ENCODE measurements around the gene PLEKHG4.
A peak's percentile ranks its signal among the peaks of the same experiment; 100 is the strongest.

The PLEKHG4 gene, protein sequence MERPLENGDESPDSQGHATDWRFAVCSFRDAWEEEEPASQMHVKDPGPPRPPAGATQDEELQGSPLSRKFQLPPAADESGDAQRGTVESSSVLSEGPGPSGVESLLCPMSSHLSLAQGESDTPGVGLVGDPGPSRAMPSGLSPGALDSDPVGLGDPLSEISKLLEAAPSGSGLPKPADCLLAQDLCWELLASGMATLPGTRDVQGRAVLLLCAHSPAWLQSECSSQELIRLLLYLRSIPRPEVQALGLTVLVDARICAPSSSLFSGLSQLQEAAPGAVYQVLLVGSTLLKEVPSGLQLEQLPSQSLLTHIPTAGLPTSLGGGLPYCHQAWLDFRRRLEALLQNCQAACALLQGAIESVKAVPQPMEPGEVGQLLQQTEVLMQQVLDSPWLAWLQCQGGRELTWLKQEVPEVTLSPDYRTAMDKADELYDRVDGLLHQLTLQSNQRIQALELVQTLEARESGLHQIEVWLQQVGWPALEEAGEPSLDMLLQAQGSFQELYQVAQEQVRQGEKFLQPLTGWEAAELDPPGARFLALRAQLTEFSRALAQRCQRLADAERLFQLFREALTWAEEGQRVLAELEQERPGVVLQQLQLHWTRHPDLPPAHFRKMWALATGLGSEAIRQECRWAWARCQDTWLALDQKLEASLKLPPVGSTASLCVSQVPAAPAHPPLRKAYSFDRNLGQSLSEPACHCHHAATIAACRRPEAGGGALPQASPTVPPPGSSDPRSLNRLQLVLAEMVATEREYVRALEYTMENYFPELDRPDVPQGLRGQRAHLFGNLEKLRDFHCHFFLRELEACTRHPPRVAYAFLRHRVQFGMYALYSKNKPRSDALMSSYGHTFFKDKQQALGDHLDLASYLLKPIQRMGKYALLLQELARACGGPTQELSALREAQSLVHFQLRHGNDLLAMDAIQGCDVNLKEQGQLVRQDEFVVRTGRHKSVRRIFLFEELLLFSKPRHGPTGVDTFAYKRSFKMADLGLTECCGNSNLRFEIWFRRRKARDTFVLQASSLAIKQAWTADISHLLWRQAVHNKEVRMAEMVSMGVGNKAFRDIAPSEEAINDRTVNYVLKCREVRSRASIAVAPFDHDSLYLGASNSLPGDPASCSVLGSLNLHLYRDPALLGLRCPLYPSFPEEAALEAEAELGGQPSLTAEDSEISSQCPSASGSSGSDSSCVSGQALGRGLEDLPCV

DNA sequence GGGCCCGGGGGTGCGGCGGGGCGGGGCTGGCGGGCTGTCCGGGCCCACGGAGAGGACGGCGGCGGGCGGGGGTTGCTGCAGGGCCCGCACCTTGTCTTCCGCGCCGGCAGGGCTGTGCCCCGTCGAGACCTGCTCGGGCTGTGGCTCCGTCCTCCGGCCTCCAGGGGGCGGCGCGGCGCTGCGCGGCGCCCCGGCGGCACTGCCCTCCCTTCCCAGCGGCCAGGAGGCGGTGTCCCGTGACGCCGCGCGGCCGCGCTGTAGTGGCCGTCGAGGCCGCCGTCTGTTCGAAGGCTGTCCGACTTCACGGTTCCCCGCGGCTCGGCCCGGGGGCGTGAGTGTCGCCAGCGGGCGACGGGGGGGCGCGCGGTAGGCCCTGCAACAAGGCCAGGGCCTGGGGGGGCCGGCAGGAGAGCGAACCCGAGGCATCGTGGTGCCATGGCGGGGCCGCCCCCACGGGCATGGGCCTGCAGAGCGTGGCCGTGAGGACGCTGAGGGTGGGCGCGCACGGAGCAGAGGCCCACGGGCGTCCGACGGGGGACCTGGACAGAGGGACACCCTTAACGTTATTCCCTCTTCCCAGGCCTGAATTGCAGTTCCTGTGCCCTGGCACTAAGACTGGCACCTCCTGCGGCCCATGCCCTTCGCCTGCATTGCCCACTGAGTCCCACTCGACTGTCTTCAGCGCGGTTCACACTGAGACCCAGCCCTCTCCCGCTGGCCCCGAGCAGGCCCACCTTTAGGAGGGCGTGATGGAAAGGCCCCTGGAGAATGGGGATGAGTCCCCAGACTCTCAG, at the start of gene PLEKHG4:
TSS of gene PLEKHG4 (plus strand) at position 237 of the 794 bp plus-strand sequence. CDS start at position 750, 513 bp downstream.
- Mint-ChIP-seq H3K27ac (peak within 1 kb of the TSS; percentile 78 to 91), H3K27me3 (no peaks in the 10 kb centered on the region), H3K9me3 (no peaks in the 10 kb centered on the region), H3K4me3 (peak within 1 kb of the TSS; percentile 82 to 93), H3K4me1 (peaks cover 46% of the 10 kb centered on the region)
- peak; percentile 86 to 88 for DNase-seq
- peak; percentile 94 for ATAC-seq

DNA sequence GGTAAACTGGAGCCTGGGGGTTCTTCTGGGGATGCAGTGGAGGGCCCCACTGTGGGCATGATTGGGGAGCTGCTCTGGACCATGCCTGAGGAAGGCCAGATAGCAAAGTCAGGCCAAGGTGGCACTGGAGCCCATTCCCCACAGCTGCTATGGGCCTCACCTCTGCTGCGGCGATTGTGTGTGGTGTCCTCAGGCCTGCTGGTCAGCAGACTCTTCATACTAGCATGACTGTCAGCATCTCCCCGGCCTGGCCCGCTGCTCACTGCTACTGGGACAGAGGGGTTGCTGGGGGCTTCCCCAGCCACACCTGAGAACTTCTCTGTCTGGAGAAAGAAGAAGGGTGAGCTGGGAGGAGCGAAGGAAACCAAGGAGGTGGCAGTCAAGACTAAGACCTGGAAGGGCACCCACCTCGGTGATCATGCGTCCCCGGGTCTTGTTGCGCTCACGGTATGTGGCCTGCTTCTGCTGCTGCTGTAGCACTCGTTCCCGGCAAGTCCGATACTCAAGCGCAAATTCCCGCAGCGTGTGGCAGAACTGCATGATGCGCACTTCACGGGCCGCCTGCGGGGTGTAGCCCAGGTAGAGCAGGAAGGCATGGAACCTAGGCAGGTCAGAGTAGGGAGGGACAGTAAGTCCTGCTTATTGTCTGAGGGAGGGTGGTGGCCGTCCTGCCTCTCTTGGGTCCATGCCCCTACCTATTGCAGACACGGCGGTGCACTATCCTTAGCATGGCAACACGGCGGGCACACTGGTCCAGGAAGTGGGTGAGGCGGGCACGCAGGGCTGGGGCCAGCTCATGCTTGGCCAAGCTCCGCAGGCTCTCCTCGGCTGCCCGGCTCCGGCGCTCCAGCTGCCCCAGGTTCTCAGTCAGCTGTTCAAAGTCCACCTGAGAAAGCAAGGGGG, 49.2 kb upstream of the PLEKHG4 start:
- no peaks in the 10 kb centered on the region for H3K9me3 Mint-ChIP-seq
- peaks cover 45% of the 10 kb centered on the region for H3K4me1 Mint-ChIP-seq
- H3K4me3 Mint-ChIP-seq, result peak overlapping the region in 1 of 2 donors; percentile 11
- DNase-seq, result no peak
- no peak for ATAC-seq
- H3K27me3 Mint-ChIP-seq, result no peaks in the 10 kb centered on the region
- peak overlapping the region in 1 of 2 donors; percentile 55 for H3K27ac Mint-ChIP-seq

DNA sequence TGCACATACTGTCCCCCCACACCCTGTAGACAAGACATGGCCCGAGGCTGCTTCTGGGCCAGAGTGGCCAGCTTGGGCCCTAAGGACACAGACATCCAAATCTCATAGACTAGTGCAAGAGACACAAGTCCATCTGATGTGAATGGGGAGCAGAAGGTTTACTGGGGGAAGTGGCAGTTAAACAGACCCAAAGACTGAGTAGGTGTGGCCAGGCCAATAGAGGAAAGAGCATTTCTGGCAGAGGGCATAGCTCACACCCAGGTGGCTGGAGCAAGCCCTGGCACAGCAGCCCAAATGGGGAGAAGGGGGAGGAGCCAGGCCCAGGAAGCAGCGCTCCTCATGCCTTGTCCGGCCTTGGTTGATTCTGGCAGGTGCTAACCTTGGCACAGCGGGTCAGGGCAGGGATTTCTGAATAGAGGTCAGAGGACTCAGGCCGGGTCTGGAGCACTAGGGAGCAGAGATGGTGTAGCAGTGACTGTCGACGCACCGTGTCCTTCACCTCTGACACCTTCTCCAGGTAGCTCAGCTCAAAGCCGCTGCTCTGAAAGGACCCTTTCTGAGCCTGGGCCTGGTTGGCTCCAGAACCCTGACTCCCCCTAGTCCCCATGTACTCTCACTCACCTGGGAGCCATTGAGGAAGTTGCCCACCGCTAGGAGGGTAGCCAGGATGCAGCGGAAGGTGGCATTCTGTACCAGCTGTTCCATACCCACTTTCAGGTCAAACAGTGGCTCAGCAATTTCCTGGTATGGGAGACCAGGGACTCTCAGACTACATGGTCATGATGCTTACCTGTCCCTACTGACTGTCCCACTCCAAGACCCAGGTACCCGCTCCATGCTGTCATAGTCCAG, 48.3 kb upstream of the PLEKHG4 start:
- Mint-ChIP-seq H3K27me3 (no peaks in the 10 kb centered on the region), H3K27ac (no peak overlapping the region)
- no peak for ATAC-seq

DNA sequence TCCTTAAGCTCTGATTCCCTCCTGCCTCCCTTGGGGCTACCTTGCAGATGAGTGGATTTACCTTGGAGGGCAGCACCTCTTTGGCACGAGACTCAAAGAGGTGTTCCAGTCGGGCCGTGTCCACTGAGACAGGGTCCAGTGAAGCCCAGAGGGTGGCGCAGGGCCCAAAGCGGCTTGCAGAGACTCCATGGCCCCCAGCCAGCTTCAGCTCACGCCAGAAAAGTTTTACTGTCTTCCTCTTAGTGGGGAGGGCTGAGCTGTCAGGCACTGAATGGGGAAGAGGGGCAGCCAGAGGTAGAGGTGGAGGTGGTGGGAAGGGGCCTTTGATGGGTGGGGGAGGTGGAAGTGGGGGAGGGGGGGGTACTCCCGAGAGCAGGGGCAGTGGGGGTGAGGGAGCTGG, 45.7 kb upstream of the PLEKHG4 start:
- H3K9me3 Mint-ChIP-seq, result no peaks in the 10 kb centered on the region
- H3K4me3 Mint-ChIP-seq, result no peak overlapping the region
- H3K27me3 Mint-ChIP-seq, result no peaks in the 10 kb centered on the region
- H3K4me1 Mint-ChIP-seq, result peaks cover 24% of the 10 kb centered on the region
- H3K27ac Mint-ChIP-seq, result no peak overlapping the region
- no peak for ATAC-seq
- DNase-seq, result no peak

More for the DNA sequence above, 48.3 kb upstream of the PLEKHG4 start:
- DNase-seq, result no peak
- H3K4me1 Mint-ChIP-seq, result peaks cover 40% of the 10 kb centered on the region
- H3K4me3 Mint-ChIP-seq, result no peak overlapping the region
- no peaks in the 10 kb centered on the region for H3K9me3 Mint-ChIP-seq

DNA sequence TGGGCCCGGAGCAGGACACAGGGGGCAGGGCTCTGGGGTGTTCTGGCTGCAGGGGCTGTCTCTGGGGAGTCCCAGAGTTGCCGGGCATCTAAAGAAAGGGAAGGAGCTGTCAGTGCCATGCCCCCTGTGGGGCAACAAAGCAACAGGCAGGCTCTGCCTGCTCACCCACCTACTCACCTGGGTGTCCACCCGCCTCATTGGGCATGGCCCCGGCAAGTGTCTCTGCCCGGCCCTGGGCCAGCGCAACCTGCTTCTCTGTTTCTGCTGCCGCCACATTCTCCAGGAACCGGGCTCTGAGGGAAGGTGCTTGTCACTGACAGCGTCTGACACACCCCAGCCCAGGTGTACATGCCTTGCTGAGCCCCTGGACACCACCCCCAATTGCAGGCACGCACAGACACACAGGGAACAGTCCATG, 45.1 kb upstream of the PLEKHG4 start:
- ATAC-seq (no peak), DNase-seq (no peak)
- H3K27me3 Mint-ChIP-seq, result no peaks in the 10 kb centered on the region
- no peak overlapping the region for H3K27ac Mint-ChIP-seq
- H3K9me3 Mint-ChIP-seq, result no peaks in the 10 kb centered on the region
- H3K4me1 Mint-ChIP-seq, result peaks cover 21% of the 10 kb centered on the region
- H3K4me3 Mint-ChIP-seq, result no peak overlapping the region

DNA sequence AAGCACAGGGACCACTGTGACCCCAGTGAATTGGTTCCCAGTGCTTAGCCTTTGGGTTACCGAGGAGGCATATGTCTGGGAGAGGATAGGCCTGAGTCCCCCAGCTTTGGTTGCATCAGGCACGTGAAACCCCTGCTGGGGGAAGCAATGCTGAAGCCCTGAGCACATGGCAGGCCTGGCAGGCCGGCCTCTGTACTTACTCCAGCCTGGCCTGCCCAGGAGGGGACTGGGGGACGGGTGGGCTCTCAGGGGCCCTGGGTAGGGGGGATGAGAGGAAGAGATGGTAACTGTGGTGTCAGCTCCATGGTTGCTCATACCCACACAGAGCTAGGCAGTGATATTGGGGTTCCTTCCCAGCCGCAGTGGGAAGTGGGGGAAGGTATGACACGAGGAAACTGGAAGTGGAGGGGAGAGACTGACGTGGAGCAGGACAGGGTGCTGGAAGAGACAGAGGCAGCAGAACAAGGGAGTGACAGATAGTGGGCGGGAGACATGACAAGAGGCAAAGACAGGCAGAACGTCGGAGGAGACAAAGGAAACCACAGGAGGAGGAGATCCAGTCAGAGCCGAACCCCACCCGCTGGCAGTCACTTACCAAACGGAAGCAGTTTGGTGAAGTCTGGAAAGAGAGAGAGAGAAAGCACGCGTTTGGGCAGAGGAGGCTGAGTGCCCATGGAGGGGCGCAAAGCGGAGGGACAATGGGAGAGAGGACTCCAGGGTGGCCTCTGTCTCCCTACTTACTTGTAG, 43.3 kb upstream of the PLEKHG4 start:
- ATAC-seq (peak; percentile 14), DNase-seq (no peak)
- H3K4me1 Mint-ChIP-seq, result peaks cover 14% of the 10 kb centered on the region
- peak overlapping the region in 1 of 2 donors; percentile 13 for H3K4me3 Mint-ChIP-seq
- H3K27me3 Mint-ChIP-seq, result no peaks in the 10 kb centered on the region
- H3K27ac Mint-ChIP-seq, result peak overlapping the region in 1 of 2 donors; percentile 61
- no peaks in the 10 kb centered on the region for H3K9me3 Mint-ChIP-seq

DNA sequence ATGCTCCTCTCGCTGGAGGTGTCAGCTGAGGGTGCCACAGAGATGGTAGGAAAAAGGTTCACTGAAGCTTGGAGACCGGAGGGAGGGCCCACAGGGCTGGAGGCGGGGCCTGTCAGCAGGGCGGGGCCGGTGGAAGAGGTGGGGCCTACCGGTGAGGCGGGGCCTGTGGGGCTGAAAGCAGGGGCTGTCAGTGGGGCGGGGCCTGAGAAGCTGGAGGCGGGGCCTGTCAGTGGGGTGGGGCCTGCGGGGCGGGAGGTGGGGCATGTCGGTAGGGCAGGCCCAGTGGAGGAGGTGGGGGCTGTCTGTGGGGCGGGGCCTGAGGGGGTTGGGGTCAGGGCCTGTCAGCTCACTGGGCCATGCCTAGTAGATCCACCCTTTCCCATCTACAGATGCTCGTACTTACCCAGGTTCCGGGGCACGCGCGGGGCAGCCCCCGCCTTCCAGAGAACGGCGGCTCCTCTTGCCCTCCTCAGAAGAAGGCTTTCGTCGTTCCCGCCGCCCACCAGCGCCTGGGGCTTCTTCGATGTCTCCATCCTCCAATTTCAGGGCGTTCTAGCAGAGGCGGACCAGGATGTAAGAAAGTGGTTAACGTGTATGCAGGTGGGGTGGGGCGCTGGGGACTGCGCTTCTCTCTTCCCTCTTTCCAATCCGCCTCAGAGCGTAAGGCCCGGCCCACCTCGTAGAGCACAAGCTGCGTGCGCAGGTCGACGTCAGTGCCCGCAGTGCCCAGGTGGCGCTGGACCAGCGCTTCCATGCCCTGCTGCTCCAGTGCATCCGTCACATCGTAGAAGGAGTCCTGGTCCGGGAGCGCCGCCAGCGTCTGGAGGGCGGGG, 42.6 kb upstream of the PLEKHG4 start:
- no peak overlapping the region for H3K4me3 Mint-ChIP-seq
- peak; percentile 86 for ATAC-seq
- no peaks in the 10 kb centered on the region for H3K9me3 Mint-ChIP-seq
- peaks cover 21% of the 10 kb centered on the region for H3K4me1 Mint-ChIP-seq
- DNase-seq, result peak; percentile 78 to 80
- peak overlapping the region in 1 of 2 donors; percentile 57 for H3K27ac Mint-ChIP-seq
- no peaks in the 10 kb centered on the region for H3K27me3 Mint-ChIP-seq

DNA sequence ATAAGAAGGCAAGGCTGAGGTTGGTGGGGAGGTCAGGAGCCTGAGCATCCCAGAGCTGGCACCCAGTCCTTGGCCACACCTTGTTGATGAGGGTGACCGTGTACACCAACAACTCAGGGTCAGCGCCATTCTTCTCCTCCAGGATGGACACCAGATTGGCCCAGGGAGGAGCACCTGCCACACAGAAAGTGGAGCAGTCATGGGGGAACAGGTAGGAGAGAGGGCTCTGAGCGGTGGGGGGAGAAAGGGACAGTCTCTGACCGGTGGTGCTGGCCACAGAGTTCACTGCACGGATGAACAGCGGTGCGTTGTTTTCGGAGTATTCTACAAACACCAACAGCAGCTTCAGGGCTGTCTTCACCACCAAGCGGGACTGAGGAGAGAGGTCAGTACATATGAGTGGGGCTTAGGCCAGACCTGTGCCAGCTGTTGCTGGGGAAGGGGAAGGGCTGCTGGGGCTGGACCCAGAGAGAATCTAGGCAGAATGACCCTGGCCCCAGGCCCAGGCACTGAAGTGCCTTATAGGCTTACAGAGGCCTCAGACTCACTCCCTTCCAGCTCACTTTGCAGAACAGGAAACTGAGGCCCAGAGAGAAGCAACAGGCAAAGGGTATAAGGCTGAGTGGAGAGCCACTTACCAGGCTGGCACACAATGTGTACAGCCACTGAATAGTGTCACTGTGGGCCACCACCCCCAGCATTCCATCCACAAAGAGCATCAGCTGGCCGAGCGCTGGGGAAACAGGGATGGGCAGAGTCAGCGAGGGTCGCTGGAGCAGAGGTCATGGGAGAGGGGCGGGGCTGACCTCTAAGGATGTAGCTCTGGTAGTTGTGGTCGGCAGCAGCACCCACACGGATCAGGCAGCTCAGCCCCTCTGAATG, 41.7 kb upstream of the PLEKHG4 start:
- H3K27me3 Mint-ChIP-seq, result no peaks in the 10 kb centered on the region
- DNase-seq, result no peak
- no peak overlapping the region for H3K4me3 Mint-ChIP-seq
- no peak for ATAC-seq
- peaks cover 26% of the 10 kb centered on the region for H3K4me1 Mint-ChIP-seq
- peak overlapping the region in 1 of 2 donors; percentile 57 for H3K27ac Mint-ChIP-seq
- H3K9me3 Mint-ChIP-seq, result no peaks in the 10 kb centered on the region

DNA sequence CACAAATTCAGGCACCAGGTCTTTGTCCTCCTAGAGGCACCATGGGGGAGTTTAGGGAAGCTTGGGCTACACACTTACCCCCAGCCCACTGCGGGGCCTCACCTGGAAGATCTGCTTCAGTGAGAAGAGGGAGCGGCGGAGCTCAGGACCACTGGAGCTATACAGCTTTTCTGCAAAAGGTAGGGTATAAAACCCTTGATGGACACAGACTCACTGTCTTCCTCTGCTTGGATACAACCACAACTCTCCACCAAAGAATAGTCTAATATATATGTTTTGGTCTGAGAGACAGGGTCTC, 41.1 kb upstream of the PLEKHG4 start:
- no peak overlapping the region for H3K27ac Mint-ChIP-seq

DNA sequence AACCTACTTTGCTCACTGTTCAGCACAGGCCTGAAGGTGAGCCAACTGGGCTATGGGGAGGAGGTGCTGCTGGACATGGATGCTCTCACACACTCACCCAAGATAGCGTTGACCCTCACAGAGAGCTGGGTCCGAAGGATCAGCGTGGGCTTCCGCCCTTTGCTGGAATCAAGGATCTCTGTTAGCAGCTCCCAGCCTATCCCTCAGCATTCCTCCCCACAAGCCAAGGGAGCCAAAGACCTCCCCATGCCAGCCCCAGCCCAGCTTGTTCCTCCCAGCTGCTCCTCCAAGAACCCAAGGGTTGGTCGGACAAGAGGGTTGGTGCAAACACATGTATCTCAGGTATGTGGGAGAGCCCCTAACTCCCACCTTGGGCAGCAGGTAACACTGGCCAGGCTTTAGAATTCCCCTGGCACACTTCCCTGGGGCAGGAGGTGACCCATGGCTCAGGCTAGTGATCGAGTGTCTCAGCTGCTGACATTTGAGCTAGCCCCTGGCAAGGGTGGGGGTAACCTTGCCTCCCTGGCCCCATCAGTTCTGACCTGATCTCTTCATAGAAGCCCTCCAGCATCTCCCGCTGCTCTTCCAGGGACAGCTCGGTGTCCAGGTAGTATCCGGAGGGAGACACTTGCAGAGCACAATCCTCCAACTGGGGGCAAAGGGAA, 40.4 kb upstream of the PLEKHG4 start:
- no peak overlapping the region for H3K4me3 Mint-ChIP-seq
- ATAC-seq (no peak), DNase-seq (no peak)
- H3K4me1 Mint-ChIP-seq, result peaks cover 36% of the 10 kb centered on the region
- H3K27me3 Mint-ChIP-seq, result no peaks in the 10 kb centered on the region
- H3K9me3 Mint-ChIP-seq, result no peaks in the 10 kb centered on the region
- peak overlapping the region in 1 of 2 donors; percentile 4 for H3K27ac Mint-ChIP-seq

More for the DNA sequence above, 41.1 kb upstream of the PLEKHG4 start:
- no peak for ATAC-seq
- no peak overlapping the region for H3K4me3 Mint-ChIP-seq
- DNase-seq, result no peak
- no peaks in the 10 kb centered on the region for H3K27me3 Mint-ChIP-seq
- no peaks in the 10 kb centered on the region for H3K9me3 Mint-ChIP-seq
- peaks cover 29% of the 10 kb centered on the region for H3K4me1 Mint-ChIP-seq

DNA sequence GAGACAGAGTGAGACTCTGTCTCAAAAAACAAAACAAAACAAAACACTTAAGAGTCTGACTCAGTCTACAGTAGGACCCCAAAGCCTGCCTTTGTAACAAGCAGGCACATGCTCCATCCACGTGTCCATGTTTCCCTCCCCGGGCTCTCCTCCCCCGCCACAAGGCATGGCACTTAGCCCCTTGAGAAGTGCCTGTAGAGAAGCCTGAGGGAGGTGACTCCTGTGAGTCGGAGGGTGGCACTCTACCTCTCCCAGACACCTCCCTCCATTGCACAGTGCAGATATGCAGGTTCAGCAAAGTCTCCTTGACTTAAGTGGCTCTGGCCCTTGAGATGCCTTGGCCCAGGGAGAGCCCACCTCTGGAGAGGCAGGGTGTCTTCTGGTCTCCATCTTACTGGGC, 38.8 kb upstream of the PLEKHG4 start:
- Mint-ChIP-seq H3K4me3 (no peak overlapping the region), H3K9me3 (no peaks in the 10 kb centered on the region), H3K27ac (peak overlapping the region in 1 of 2 donors; percentile 38), H3K4me1 (peaks cover 52% of the 10 kb centered on the region), H3K27me3 (no peaks in the 10 kb centered on the region)
- no peak for DNase-seq
- no peak for ATAC-seq
